ENCODE data around the gene PHYH.
"Not testable (repeated sequence)": the region's sequence is repeated elsewhere in the genome, so short reads cannot be mapped to it uniquely, and the experiment has no call there.

DNA sequence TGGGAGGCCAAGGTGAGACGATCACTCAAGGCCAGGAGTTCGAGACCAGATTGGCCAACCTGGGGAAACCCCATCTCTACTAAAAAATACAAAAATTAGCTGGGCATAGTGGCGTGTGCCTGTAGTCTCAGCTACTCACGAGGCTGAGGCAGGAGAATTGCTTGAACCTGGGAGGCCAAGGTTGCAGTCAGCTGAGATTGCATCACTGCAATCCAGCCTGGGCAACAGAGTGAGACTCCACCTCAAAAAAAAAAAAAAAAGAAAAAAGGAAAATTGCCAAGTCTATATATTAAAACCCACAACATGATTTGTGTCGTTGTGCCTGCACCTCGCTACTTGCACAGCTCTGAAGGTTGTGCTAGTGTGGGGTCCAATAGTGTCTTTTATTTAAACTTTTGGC is 17.5 kb downstream of the PHYH start:
- TF ChIP-seq, protein P1, sequence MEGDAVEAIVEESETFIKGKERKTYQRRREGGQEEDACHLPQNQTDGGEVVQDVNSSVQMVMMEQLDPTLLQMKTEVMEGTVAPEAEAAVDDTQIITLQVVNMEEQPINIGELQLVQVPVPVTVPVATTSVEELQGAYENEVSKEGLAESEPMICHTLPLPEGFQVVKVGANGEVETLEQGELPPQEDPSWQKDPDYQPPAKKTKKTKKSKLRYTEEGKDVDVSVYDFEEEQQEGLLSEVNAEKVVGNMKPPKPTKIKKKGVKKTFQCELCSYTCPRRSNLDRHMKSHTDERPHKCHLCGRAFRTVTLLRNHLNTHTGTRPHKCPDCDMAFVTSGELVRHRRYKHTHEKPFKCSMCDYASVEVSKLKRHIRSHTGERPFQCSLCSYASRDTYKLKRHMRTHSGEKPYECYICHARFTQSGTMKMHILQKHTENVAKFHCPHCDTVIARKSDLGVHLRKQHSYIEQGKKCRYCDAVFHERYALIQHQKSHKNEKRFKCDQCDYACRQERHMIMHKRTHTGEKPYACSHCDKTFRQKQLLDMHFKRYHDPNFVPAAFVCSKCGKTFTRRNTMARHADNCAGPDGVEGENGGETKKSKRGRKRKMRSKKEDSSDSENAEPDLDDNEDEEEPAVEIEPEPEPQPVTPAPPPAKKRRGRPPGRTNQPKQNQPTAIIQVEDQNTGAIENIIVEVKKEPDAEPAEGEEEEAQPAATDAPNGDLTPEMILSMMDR (IDR thresholded peaks at IDR 0.05) = not testable (repeated sequence)
- TF ChIP-seq POLR2A, POLR2AphosphoS5 (IDR thresholded peaks at IDR 0.05): not testable (repeated sequence)

Measured in breast epithelium (tissue), 3 donors.